IPS-NIHi11 (cell line): ENCODE results near the gene SPNS3.

Source experiments
- DNase-seq: peaks from one replicate; pipeline ENCODE4 v3.0.0; 2012; ENCODE audit warnings: mixed read lengths, low spot score

Gene SPNS3

GRCh38 chr17:4433515-4434031, at the start of gene SPNS3:
SPNS3 (plus strand) TSS chr17:4433940; CDS start chr17:4433968, 28 bp downstream.
- DNase-seq = no peak

DNA sequence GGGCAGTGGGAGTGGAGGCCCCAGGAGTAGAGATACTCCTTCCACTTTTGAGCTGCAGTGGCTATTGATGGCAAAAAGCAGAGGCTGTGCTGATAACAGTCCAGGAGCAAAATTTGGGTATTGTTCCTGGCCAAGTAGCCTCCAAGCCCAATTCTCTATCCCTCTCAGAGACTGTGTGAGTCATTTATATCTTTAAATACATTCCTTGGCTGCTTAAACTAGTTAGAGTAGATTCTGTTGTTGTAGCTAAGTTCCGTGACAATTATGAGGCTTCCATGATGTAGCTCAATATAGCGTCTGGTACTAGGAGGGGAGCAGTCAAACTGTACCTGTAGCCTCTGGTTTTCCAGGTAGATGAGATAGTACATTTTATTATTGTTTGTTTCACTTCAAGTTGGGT, 47.3 kb upstream of the SPNS3 start:
- no peak for DNase-seq

DNA sequence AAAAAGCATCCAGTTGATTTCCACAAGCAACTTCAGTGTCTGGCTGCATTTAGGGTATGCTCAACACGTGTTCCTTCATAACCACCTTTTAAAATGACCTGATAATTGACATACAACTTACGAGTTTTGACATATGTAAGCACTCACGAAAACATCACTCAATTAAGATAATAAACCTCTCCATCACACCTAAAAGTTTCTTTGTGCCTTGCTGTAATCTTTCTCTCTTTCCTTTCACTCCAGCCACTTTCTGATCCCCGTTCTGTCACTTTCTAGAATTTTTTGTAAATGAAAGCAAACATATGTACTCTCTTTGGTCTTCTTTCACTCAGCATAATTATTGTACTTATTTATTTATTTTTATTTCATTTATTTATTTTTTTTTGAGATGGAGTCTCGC, 46.6 kb upstream of the SPNS3 start:
- no peak for DNase-seq

DNA sequence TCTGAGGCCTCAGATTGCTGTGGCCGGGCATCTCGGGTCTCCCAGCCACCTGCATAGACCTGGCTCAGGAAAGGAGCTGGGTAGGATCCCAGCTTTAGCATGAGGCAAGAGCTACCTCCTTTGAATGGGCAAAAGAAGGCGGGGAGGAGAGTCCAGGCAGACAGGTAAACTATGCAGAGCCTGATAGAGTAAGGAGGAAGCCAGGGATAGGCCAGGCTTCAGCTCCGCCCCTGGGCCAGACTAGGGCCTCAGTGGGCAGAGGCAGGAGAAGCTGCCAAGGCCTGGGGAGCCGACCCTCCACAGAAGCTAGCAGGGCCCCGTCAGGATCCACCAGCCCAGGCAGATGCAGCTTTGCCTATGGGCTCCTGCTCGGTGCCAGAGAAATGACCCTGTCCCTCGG, 44.7 kb upstream of the SPNS3 start:
- peak; percentile 68 for DNase-seq

- DNase-seq = no peak
Observed at GRCh38 chr17:4393806-4394205, 39.9 kb upstream of the SPNS3 start.

GRCh38 chr17:4394208-4395110, 39.3 kb upstream of the SPNS3 start:
- DNase-seq = no peak

DNA sequence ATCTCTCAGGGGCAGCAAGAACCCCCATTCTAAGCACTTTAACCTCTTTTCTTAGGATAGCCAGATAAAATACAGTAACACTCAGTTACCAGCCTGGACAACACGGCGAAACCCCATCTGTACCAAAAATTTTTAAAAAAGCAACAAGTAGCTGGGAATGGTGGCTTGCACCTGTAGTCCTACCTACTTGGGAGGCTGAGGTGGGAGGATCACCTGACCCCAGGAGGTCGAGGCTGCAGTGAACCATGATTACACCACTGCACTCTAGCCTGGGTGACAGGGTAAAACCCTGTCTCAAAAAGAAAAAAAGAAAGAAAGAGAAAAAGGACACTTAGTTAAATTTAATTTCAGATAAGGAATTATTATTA, 38.6 kb upstream of the SPNS3 start:
- DNase-seq = no peak

DNA sequence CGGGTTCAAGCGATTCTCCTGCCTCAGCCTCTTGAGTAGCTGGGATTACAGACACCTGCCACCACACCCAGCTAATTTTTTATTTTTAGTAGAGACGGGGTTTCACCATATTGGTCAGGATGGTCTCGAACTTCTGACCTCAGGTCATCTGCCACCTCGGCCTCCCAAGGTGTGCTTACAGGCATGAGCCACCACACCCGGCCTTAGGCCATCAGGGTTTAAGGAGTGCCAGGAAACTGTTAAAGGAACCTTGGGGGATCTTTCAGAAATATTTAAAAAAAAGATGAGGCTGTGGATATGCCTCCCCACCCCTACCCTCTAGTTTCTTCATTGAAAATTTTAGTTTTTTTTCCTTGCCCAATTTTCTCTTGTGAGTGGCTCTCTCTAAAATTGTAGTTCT, 35.9 kb upstream of the SPNS3 start:
- no peak for DNase-seq

DNA sequence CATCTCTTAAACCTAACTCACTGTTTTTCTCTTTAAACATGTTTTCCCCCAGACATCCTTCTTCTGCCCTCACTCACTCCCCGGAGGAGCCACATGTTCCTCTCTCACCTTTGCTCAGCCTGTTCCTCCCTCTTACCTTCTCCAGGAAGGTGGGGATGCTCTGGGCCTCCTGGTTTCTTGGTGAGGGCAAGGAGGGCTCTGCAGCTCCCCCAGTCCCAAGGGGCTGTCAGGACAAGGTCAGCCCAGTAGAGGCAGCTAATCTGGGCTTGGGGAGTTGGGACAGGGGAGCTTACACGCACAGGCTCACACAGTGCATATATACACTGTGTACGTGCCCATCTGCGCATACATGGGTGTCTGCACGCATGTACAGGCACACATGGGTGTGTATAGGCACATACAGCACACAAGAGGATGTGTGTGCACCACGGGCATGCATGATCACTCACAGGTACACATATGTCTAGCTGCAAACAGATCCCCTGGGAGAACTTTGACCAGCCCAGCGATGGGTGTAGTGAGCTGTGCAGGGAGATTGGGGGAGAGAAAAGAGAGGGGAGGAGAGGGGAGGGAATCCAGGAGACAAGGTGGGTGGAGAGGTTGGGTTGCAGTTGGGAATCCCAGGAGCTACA, 28.6 kb upstream of the SPNS3 start:
- DNase-seq = peak; percentile 13

- DNase-seq = no peak
Observed at GRCh38 chr17:4405699-4406098, 28.0 kb upstream of the SPNS3 start.

DNA sequence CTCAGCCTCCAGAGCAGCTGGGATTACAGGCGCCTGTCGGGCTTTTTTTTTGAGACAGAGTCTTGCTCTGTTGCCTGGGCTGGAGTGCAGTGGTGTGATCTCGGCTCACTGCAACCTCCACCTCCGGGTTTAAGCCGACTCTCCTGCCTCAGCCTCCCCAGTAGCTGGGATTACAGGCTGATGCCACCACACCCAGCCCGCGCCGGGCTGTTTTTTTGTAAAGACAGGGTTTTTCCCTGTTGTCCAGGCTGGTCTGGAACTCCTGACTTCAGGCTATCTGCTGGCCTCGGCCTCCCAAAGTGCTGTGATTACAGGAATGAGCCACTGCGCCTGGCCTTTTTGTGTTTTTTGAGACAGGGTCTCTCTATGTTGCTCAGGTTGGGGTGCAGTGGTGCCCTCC, 27.4 kb upstream of the SPNS3 start:
- DNase-seq = no peak

GRCh38 chr17:4407216-4407615, 26.5 kb upstream of the SPNS3 start:
- DNase-seq = no peak

DNA sequence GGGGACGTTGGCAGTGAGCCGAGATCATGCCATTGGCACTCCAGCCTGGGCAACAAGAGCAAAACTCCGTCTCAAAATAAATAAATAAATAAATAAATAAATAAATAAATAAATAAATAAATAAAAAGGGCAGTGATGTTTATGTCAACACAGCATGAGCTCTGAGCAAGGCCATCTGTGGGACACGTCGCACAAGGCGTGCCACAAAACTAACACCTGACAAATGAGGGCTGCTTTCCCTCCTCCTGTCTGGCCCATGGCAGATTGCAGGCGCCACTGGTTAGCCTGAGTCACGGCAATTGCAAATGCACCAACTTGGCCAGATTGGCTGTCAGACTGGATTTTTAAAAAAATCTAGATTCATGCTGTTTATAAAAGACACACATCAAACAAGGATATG, 25.9 kb upstream of the SPNS3 start:
- peak; percentile 10 for DNase-seq

GRCh38 chr17:4409659-4410058, 24.1 kb upstream of the SPNS3 start:
- DNase-seq = no peak

- DNase-seq = no peak
Observed at GRCh38 chr17:4411201-4411600, 22.5 kb upstream of the SPNS3 start.

DNA sequence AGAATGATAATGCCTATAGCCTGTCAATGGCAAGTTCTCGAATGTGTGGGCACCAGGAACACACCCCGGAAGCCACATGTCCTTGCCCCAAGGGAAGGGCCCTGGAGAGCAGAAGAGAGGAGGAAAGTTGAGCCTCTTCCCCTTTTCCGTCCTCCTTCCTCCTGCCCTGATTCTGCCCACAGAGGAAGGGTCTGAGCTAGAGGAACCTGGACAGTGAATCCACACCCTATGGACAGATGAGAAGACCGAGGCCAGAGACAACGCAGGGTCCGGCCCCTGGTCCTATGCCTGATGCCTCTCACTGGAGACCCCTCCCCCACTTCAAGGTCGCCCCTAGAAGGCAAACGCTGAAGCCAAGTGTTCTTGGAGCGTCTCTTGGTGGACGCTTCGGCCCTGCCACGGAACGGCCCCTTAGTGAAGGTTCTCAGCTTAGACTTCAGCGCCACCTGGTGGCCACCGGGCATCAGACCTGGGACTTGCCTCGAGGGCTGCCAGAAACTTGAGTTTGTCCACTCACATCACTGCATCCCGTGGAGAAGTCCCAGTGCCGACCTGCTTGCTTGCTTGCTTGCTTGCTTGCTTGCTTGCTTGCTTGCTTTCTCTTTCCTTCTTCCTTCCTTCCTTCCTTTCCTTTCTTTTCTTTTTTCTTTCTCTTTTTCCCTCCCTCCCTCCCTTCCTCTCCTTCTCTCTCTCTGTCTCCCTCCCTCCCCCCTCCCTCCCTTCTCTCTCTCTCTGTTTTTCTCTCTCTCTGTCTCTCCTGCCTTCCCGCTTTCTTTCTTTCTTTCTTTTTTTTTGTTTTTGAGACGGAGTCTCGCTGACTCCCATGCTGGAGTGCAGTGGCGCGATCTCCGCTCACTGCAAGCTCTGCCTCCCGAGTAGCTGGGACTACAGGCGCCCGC, 20.6 kb upstream of the SPNS3 start:
- DNase-seq = peak; percentile 90

- no peak for DNase-seq
Observed at GRCh38 chr17:4417129-4417667, 16.5 kb upstream of the SPNS3 start.

- peak; percentile 86 for DNase-seq
Observed at GRCh38 chr17:4420692-4421131, 13.0 kb upstream of the SPNS3 start.

DNA sequence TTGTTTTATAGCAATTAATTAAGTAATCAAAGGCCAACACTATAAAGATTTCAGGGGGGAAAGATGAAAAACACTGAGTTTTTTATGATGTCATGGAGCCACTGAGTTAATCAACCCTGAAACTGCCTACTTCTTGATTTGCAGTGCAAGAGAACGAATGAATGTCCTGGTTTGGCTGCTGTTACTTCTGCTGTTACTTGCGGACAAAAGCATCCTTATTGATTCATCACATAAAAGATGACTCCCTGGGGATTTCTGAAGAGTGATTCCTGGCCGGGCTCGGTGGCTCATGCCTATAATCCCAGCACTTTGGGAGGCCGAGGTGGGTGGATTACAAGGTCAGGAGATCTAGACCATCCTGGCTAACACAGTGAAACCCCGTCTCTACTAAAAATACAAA, 10.9 kb upstream of the SPNS3 start:
- no peak for DNase-seq

DNA sequence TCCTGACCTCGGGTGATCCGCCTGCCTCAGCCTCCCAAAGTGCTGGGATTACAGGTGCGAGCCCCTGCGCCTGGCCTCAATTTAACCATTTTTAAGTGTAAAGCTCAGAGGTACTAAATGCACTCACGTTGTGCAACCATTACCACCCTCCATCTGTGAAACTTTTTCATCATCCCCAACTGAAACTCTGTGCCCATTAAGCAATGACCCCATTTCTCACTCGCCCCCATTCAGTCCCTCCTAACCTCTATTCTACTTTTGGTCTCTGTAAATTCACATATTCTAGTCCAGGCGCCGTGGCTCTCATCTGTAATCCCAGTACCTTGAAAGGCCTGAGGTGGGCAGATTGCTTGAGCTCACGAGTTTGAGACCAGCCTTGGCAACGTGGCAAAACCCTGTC, 8.3 kb upstream of the SPNS3 start:
- DNase-seq = no peak

GRCh38 chr17:4426499-4427208, 7.1 kb upstream of the SPNS3 start:
- DNase-seq = no peak
